ENCODE data around the gene GANC. TPM values are rescaled to one million over a fixed set of nuclear protein-coding genes. Genes with fewer than 3 reads are reported as not detected.

The GANC gene
- total RNA-seq, 1 donor from 2014 or later = 17.8 TPM

DNA sequence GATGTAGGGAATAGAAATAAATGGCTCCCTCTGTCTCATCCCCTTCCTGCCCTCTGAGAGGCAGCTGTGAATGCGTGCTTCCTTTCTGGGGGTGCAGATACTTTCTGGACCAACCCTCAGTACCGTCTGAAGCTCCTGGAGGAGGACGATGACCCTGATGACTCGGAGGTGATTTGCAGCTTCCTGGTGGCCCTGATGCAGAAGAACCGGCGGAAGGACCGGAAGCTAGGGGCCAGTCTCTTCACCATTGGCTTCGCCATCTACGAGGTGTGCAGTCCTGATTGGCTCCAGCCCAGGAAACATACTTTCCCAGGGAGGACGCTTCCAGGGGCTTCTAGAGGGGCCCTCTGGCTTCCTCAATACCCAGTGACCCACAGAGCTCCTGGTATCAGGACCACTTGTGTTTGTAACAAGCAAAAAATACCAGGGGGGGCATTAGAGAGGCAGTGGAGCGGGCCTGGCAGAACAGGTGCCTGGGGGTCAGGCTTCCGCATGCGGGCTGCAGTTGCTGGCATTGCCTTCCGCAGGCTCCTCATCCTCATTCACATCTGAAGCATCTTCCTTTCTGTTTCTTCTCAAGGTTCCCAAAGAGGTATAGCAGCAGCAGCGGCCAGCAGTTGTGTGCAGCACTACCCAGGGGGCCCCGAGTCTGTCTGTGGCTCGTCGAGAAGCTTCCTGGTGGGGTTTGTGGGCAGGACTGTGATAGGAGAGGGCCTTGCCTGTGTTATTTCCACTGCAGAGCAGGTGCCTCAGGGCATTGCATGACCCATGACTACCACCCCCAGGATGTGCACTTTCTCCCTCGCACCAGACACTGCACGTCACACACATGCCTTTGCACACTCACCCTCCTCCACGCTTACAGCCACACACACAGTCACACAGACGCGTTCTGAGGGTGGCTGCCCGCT, 128.8 kb downstream of the GANC start:
- Mint-ChIP-seq H3K27ac (ENCODE audit: unreplicated experiment) (no peak overlapping the region), H3K36me3 (ENCODE audit: unreplicated experiment) (no peaks in the 10 kb centered on the region), H3K27me3 (ENCODE audit: unreplicated experiment) (no peaks in the 10 kb centered on the region), H3K4me1 (ENCODE audit: low read depth, unreplicated experiment) (no peaks in the 10 kb centered on the region), H3K9me3 (ENCODE audit: unreplicated experiment) (peaks cover 3% of the 10 kb centered on the region), H3K4me3 (ENCODE audit: unreplicated experiment) (no peak overlapping the region)
- no peak for DNase-seq
- TF ChIP-seq CTCF (IDR thresholded peaks at IDR 0.05; ENCODE audit: partially characterized antibody, unreplicated experiment) = no peak

- TF ChIP-seq CTCF (IDR thresholded peaks at IDR 0.05; ENCODE audit: partially characterized antibody, unreplicated experiment) = no peak
- no peaks in the 10 kb centered on the region for H3K36me3 Mint-ChIP-seq (ENCODE audit: unreplicated experiment)
- H3K9me3 Mint-ChIP-seq (ENCODE audit: unreplicated experiment) = peaks cover 3% of the 10 kb centered on the region
- no peak overlapping the region for H3K4me3 Mint-ChIP-seq (ENCODE audit: unreplicated experiment)
- DNase-seq = no peak
- no peaks in the 10 kb centered on the region for H3K4me1 Mint-ChIP-seq (ENCODE audit: low read depth, unreplicated experiment)
- H3K27me3 Mint-ChIP-seq (ENCODE audit: unreplicated experiment) = no peaks in the 10 kb centered on the region
- H3K27ac Mint-ChIP-seq (ENCODE audit: unreplicated experiment) = no peak overlapping the region
These were observed 129.6 kb downstream of the GANC start for GRCh38 chr15:42402455-42403205.

DNA sequence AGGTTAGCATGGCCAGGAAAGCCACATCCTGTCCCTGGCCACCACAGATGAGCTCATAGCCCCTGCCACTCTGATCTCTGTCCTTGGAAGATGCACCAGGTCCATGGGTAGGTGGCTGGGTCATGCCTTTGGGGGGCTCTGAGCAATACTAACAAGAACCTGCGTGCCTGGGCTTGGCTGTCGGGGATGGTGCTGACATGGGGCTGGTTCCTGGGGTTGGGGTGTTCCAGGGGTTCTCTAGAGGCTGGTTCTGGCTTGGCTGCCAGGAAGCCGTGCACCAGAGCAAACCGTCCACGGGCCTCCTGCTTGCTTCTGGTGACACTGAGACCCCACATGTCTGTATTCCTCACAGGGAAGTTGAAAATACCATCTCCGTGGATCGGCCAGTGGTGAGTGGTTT, 130.4 kb downstream of the GANC start:
- no peak for TF ChIP-seq CTCF (IDR thresholded peaks at IDR 0.05; ENCODE audit: partially characterized antibody, unreplicated experiment)

GRCh38 chr15:42404461-42405235, 131.6 kb downstream of the GANC start:
- Mint-ChIP-seq H3K27ac (ENCODE audit: unreplicated experiment) (no peak overlapping the region), H3K27me3 (ENCODE audit: unreplicated experiment) (peaks cover 1% of the 10 kb centered on the region), H3K9me3 (ENCODE audit: unreplicated experiment) (peaks cover 3% of the 10 kb centered on the region), H3K4me3 (ENCODE audit: unreplicated experiment) (no peak overlapping the region), H3K4me1 (ENCODE audit: low read depth, unreplicated experiment) (no peaks in the 10 kb centered on the region), H3K36me3 (ENCODE audit: unreplicated experiment) (no peaks in the 10 kb centered on the region)
- no peak for DNase-seq
- no peak for TF ChIP-seq CTCF (IDR thresholded peaks at IDR 0.05; ENCODE audit: partially characterized antibody, unreplicated experiment)

More for the DNA sequence above, 130.4 kb downstream of the GANC start:
- H3K4me3 Mint-ChIP-seq (ENCODE audit: unreplicated experiment) = no peak overlapping the region
- H3K4me1 Mint-ChIP-seq (ENCODE audit: low read depth, unreplicated experiment) = no peaks in the 10 kb centered on the region
- H3K9me3 Mint-ChIP-seq (ENCODE audit: unreplicated experiment) = peaks cover 3% of the 10 kb centered on the region
- H3K36me3 Mint-ChIP-seq (ENCODE audit: unreplicated experiment) = no peaks in the 10 kb centered on the region
- H3K27me3 Mint-ChIP-seq (ENCODE audit: unreplicated experiment) = peaks cover under 1% of the 10 kb centered on the region
- H3K27ac Mint-ChIP-seq (ENCODE audit: unreplicated experiment) = no peak overlapping the region
- DNase-seq = no peak
